Right lobe of liver (tissue), 6 donors: ENCODE results near the gene NCS1. TPM values are rescaled to one million over a fixed set of nuclear protein-coding genes. Genes with fewer than 3 reads are reported as not detected.
"Not testable (repeated sequence)": the region's sequence is repeated elsewhere in the genome, so short reads cannot be mapped to it uniquely, and the experiment has no call there.

Experiments
- ATAC-seq, 4 donors: fragments of 200-7000 bp; cut with Tn5 transposase; one replicate each; pipeline ENCODE4 v1.9.1; 2020; ENCODE audit warnings: mild to moderate bottlenecking in 4 of 4, moderate library complexity in 4 of 4
- DNase-seq, 3 donors: peaks; one replicate each; pipeline ENCODE4 v3.0.0-alpha.2; 2020
- H3K27ac ChIP-seq, 3 donors: fragments of 200-600 bp; one replicate each; pipeline ENCODE4 v1.8.0; 2022
- H3K27me3 ChIP-seq, 2 donors: fragments of 200-600 bp; one replicate each; pipeline ENCODE4 v1.8.0; 2022
- H3K36me3 ChIP-seq, 4 donors: fragments of 200-600 bp; sonication (generic) in 1 of 4; one replicate each; pipeline versions ENCODE4 v1.5.1 to v1.8.0; 2017 to 2022; ENCODE audit warnings: control low read depth in 1 of 4
- H3K4me1 ChIP-seq, 4 donors: fragments of 200-600 bp; sonication (generic) in 1 of 4; one replicate each; pipeline versions ENCODE4 v1.5.1 to v1.8.0; 2017 to 2022; ENCODE audit warnings: control low read depth in 1 of 4
- H3K4me3 ChIP-seq, 3 donors: fragments of 200-600 bp; one replicate each; pipeline ENCODE4 v1.8.0; 2022
- H3K9me3 ChIP-seq, 4 donors: fragments of 200-600 bp; sonication (generic) in 1 of 4; one replicate each; pipeline versions ENCODE4 v1.5.1 to v1.8.0; 2017 to 2022; ENCODE audit warnings: control low read depth in 1 of 4
- CTCF ChIP-seq, 4 donors: fragments of 200-600 bp in 3 of 4; fragments of 450-650 bp in 1 of 4; IDR thresholded peaks; one replicate each; pipeline versions ENCODE4 v1.5.1 to v1.8.0; 2016 to 2022; ENCODE audit warnings: antibody characterized with exemption in 4 of 4, mild to moderate bottlenecking in 2 of 4
- POLR2A ChIP-seq: fragments of 450-650 bp; IDR thresholded peaks from one replicate; pipeline ENCODE4 v1.6.1; 2017; ENCODE audit warnings: antibody characterized with exemption, mild to moderate bottlenecking
- WGBS: methylation state at CpG from one replicate; pipeline ENCODE4 v1.1.6; 2018; ENCODE audit warnings: low coverage, low lambda C conversion rate; ENCODE audit not compliant: insufficient coverage; ENCODE audit errors: missing lambda C conversion rate; 5-methylcytosine and 5-hydroxymethylcytosine counted together
- intact Hi-C, 2 donors: fragments of 100-400 bp; cut with DNase I; formaldehyde crosslinking; loops; one replicate each; pipeline versions ENCODE4 v1.11.2 to v1.14.1; 2022
- total RNA-seq, 6 experiments: library from RNA; depleted of rRNA in 2 of 6; stranded (reverse); fragments of >200 nt in 2 of 6; fragmentation: NEBNext Ultra II Directional in 3 of 6; extraction: Animal tissue kit (Norgen Biotek cat#: 25700) in 3 of 6; gene quantifications; one replicate each; pipeline versions ENCODE4 v1.1.0 to v1.2.4, GENCODE V29; 2016 to 2023
- donor health status: DM: no; HTN: yes; CAD: no.
- donor health status: DM: no; HTN: no; CAD: no.
- donor health status: DM: no; HTN: no; CAD: no.
- donor health status: DM: no; HTN: yes; CAD: no.
- donor health status: DM: no; HTN: yes; CAD: no.

The NCS1 gene
- total RNA-seq, 6 experiments from 2014 or later = 1.6 to 3.3 (median 2.8) TPM

GRCh38 chr9:130275156-130275555, 103.0 kb downstream of the NCS1 start:
- no peak for DNase-seq
- Histone ChIP-seq H3K4me3 (no peak overlapping the region), H3K4me1 (no peaks in the 10 kb centered on the region), H3K27me3 (no peaks in the 10 kb centered on the region), H3K36me3 (no peaks in the 10 kb centered on the region), H3K27ac (no peak overlapping the region), H3K9me3 (no peaks in the 10 kb centered on the region)
- WGBS = 84% methylated on average over 9 of the region's 9 CpGs
- TF ChIP-seq POLR2A (no peak), CTCF (IDR thresholded peaks at IDR 0.05) (no peak)
- intact Hi-C loops = no loop called here
- ATAC-seq = no peak

- no peaks in the 10 kb centered on the region for H3K4me1 ChIP-seq
- no peaks in the 10 kb centered on the region for H3K9me3 ChIP-seq
- DNase-seq (no peak), ATAC-seq (no peak)
- no peaks in the 10 kb centered on the region for H3K36me3 ChIP-seq
- no peak overlapping the region for H3K4me3 ChIP-seq
- no peak overlapping the region for H3K27ac ChIP-seq
- H3K27me3 ChIP-seq = no peaks in the 10 kb centered on the region
- intact Hi-C loops = no loop called here
- 69% methylated on average over 3 of the region's 3 CpGs for WGBS
- no peak for TF ChIP-seq CTCF (IDR thresholded peaks at IDR 0.05)
- TF ChIP-seq POLR2A = no peak
Observed at GRCh38 chr9:130276121-130276520, 103.9 kb downstream of the NCS1 start.

- Histone ChIP-seq H3K36me3 (no peaks in the 10 kb centered on the region), H3K27me3 (no peaks in the 10 kb centered on the region), H3K9me3 (no peaks in the 10 kb centered on the region), H3K4me3 (no peak overlapping the region), H3K4me1 (no peaks in the 10 kb centered on the region), H3K27ac (no peak overlapping the region)
- TF ChIP-seq CTCF (IDR thresholded peaks at IDR 0.05) (no peak), POLR2A (no peak)
- DNase-seq = peak in 1 of 3 donors; percentile 36
- ATAC-seq = peak in 1 of 4 donors; percentile 30
- no CpG with 5 or more reads among the region's 11 CpGs for WGBS
- intact Hi-C loops = no loop called here
Observed at GRCh38 chr9:130276955-130277354, 104.8 kb downstream of the NCS1 start.

GRCh38 chr9:130277525-130277924, 105.3 kb downstream of the NCS1 start:
- 83% methylated on average over 1 of the region's 1 CpG for WGBS
- ATAC-seq = not testable (repeated sequence)

GRCh38 chr9:130283539-130284248, 111.5 kb downstream of the NCS1 start:
- no peak overlapping the region for H3K27ac ChIP-seq
- ATAC-seq = no peak
- 80% methylated on average over 4 of the region's 4 CpGs for WGBS
- intact Hi-C loops = no loop called here
- no peak for DNase-seq
- H3K9me3 ChIP-seq = no peaks in the 10 kb centered on the region
- H3K4me1 ChIP-seq = no peaks in the 10 kb centered on the region
- no peak for TF ChIP-seq CTCF (IDR thresholded peaks at IDR 0.05)
- no peak for TF ChIP-seq POLR2A
- H3K36me3 ChIP-seq = no peaks in the 10 kb centered on the region
- no peaks in the 10 kb centered on the region for H3K27me3 ChIP-seq
- H3K4me3 ChIP-seq = no peak overlapping the region

More at GRCh38 chr9:130277525-130277924, 105.3 kb downstream of the NCS1 start:
- DNase-seq, H3K9me3 ChIP-seq, H3K4me3 ChIP-seq, H3K27me3 ChIP-seq, H3K36me3 ChIP-seq, intact Hi-C loops, H3K27ac ChIP-seq, H3K4me1 ChIP-seq: not testable (repeated sequence)
